Omental fat pad (tissue), 4 donors: ENCODE measurements around the gene AP1S1. TPM values are rescaled to one million over a fixed set of nuclear protein-coding genes. Genes with fewer than 3 reads are reported as not detected.
"Not testable (repeated sequence)": the region's sequence is repeated elsewhere in the genome, so short reads cannot be mapped to it uniquely, and the experiment has no call there.

Source experiments
- ATAC-seq: fragments of 150-250 bp; one replicate; pipeline ENCODE4 v1.9.1; 2016; ENCODE audit warnings: mild to moderate bottlenecking, moderate library complexity; ENCODE audit not compliant: low FRiP score
- DNase-seq: peaks from one replicate; pipeline ENCODE4 v3.0.0-alpha.2; 2019; ENCODE audit warnings: low spot score
- total RNA-seq, 4 donors: library from RNA; depleted of rRNA; stranded (reverse); fragments of >200 nt; gene quantifications; one replicate each; pipeline ENCODE4 v1.1.0, GENCODE V29; 2016
- TF ChIP-seq, protein P1 (sequence below), 3 donors: fragments of 450-650 bp; IDR thresholded peaks; one replicate each; pipeline ENCODE4 v1.5.1; 2016 to 2017; ENCODE audit warnings: antibody characterized with exemption in 3 of 3, mild to moderate bottlenecking in 3 of 3, moderate library complexity in 2 of 3

AP1S1 gene
- total RNA-seq, 4 donors from 2014 or later = 30.7 to 52.3 (median 36.4) TPM

DNA sequence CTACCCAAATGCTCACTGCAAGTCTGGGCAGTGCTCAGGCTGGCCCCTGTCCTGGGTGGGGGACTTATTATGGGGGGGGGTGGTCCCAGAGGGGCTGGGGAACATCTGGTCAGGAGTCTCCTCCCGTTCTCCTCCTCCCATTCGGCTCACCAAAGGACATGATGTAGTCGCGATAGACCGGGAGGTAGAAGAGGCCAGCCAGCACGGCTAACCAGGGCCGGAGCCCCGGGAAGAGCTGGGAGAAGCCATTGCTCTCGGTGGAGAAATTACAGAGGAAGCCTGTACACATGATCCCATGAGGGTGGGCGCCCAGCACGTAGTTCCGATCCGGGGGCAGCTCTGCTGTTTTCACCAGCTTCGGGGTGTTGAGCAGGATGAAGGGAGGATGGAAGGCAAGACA is 44.2 kb downstream of the AP1S1 start:
- no peak for DNase-seq
- TF ChIP-seq, protein P1, sequence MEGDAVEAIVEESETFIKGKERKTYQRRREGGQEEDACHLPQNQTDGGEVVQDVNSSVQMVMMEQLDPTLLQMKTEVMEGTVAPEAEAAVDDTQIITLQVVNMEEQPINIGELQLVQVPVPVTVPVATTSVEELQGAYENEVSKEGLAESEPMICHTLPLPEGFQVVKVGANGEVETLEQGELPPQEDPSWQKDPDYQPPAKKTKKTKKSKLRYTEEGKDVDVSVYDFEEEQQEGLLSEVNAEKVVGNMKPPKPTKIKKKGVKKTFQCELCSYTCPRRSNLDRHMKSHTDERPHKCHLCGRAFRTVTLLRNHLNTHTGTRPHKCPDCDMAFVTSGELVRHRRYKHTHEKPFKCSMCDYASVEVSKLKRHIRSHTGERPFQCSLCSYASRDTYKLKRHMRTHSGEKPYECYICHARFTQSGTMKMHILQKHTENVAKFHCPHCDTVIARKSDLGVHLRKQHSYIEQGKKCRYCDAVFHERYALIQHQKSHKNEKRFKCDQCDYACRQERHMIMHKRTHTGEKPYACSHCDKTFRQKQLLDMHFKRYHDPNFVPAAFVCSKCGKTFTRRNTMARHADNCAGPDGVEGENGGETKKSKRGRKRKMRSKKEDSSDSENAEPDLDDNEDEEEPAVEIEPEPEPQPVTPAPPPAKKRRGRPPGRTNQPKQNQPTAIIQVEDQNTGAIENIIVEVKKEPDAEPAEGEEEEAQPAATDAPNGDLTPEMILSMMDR (IDR thresholded peaks at IDR 0.05) = no peak
- ATAC-seq = no peak

DNA sequence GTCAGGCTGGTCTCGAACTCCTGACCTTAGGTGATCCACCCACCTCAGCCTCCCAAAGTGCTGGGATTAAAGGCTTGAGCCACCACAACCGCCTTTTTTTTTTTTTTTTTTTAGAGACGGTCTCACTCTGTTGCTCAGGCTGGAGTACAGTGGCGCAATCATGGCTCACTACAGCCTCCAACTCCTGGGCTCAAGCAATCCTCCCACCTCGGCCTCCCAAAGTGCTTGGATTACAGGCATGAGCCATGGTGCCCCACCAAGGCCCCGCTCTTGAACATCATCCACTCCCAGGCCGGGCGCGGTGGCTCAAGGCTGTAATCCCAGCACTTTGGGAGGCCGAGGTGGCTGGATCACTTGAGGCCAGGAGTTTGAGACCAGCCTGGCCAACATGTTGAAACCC is 45.2 kb downstream of the AP1S1 start:
- ATAC-seq, DNase-seq: not testable (repeated sequence)

DNA sequence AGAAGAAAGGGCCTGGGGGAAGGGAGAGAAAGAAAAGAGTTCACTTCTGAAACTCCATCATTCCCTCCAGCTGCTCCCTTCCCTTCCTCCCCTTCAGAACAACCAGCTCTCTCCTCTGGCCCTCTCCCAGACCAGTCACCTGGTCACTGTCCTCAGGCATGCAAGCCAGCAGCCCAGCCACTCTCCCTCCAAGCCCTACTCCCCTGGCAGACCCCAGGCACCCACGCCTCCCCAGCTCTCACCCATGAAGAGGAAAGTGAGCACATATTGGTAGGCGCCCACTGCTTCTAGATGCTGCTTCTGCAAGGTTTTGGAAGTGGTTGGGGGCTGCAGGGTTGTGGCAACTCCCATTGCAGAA is 46.2 kb downstream of the AP1S1 start:
- ATAC-seq (no peak), DNase-seq (no peak)
- TF ChIP-seq, protein P1 (IDR thresholded peaks at IDR 0.05) = no peak

DNA sequence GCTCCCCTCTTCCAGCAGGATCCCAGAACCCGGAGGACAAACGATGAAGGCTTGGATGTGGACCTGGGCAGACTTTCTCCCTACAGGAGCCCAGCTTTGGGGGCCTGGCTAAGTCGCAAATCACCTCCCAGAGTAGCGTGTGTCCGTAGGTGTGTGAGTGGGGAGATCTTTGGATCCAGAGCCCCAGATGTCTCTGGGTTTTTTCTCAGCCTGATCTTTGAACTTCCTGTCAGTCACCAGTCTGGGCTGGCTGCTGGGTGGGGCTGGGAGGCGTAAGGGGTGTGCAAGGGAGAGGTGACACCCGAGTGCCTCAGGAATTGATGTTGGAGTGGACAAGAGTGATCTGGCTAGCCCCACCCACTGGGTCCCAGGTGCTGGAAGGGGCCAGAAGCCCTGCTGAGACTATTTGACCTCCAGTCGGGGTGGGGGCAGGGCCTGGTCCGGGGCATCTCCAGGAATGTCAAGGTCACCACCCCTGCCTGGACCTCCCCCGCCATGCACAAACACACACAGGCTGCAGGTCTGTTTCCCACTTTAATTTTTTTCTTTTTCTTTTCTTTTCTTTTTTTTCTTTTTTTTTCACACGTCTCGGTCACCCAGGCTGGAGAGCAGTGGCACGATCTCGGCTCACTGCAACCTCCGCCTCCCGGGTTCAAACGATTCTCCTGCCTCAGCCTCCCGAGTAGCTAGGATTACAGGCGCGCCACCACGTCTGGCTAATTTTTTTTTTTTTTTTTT is 46.8 kb downstream of the AP1S1 start, which contains the start of gene MOGAT3:
TSS of gene MOGAT3 (minus strand) at position 175 of the 738 bp plus-strand sequence. CDS start 182 bp downstream, outside the sequence.
- TF ChIP-seq, protein P1 (IDR thresholded peaks at IDR 0.05) = no peak
- DNase-seq = no peak
- ATAC-seq = no peak

DNA sequence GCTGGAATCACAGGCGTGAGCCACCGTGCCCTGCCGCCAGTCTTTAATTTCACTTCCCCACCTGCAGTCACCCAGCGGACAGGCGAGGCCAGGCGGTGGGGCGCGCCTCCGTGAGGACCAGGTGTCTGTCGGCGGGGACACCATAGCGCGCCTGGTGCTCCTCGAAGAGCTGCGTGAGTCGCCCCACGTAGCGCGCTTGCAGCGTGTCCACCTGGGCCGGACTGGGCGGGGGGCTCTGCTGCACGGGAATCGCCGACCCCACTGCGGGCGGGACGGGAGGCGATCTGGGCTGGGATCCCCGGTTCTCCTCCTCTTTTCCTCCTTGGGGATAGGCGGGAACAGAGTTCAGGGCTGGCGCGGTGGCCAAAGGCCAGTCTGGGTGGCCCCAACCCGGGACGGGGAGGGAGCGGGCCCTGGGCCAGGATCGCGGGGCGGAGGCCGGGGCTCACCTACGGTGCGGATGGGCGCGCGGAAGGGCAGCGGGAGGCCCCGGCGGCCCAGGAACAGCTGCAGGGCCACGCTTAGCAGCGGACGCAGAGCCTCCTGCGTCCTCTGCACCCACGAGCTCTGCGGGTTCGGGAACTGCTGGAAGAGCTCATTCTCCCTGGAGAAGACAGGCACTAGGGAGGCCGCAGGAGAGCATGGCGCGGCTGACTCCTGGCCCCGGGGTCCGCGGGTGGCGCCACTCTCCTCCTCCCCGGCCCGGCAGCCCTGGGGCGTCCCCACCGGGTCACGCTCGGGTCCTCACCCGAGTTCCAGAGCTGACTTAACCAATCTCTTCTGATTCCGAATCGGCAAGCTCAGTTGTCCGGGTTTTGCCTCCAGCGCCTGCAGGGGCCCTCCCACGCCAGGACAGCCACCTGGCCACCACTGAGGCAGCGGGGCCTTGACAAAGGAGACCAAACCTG is 47.7 kb downstream of the AP1S1 start:
- ATAC-seq = no peak
- no peak for DNase-seq
- TF ChIP-seq, protein P1 (IDR thresholded peaks at IDR 0.05) = no peak

DNA sequence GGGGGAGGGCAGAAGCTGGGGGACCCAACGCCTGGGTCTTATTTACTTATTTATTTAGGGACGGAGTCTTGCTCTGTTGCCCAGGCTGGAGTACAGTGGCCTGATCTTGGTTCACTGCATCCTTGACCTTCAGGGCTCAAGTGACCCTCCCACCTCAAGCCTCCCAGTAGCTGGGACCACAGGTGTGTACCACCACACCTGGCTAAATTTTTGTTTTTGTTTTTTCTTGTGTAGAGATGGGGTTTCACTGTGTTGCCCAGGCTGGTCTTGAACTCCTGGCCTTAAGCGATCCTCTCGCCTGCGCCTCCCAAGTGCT is 48.3 kb downstream of the AP1S1 start:
- no peak for ATAC-seq
- DNase-seq = no peak
- TF ChIP-seq, protein P1 (IDR thresholded peaks at IDR 0.05) = no peak

DNA sequence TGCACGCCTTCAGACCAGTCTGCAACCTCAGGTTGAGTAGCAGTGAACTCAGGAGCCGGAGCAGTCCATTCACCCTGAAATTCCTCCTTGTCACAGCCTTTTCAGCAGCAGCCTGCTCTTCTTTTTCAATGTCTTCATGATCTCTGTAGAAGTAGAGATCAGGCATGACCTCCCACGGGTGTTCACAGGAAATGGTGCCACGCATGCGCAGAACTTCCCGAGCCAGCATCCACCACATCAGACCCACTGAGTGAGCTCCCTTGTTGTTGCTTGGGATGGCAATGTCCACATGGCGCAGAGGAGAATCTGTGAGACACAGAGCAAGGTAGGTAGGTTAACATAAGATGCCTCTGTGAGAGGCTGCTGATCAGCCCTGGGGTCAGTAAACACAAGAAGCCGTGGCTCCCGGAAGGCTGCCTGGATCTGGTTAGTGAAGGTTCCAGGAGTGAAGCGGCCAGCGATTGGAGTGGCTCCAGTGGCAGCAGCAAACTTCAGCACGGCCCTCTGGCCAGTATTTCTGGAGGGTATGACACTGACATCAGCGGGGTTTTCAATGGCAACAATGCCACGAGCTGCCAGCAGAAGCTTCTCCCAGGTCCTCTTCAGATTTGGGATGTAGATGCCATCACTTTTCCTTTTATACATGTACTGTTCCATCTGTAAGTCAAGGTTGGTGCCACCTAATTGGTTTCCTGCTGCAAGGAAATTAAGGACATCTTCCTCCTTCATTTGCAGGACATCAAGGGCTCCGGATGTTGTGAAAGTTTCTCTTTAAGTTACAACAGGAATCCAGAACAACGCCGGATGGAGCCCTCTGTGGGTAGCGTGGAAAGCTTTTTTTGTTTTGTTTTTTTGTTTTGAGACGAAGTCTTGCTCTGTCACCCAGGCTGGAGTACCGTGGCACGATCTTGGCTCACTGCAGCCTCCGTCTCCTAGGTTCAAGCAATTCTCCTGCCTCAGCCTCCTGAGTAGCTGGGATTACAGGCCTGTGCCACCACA is 49.8 kb downstream of the AP1S1 start:
- not testable (repeated sequence) for ATAC-seq, DNase-seq
